Occipital lobe (tissue), 2 donors: Measurements from ENCODE around the gene THAP10. TPM values are rescaled to one million over a fixed set of nuclear protein-coding genes. Genes with fewer than 3 reads are reported as not detected.
"Not testable (repeated sequence)": the region's sequence is repeated elsewhere in the genome, so short reads cannot be mapped to it uniquely, and the experiment has no call there.

ENCODE experiments used
- DNase-seq: peaks from one replicate; lab custom pipeline; 2025; lab: John Stamatoyannopoulos, UW
- total RNA-seq: library from RNA; depleted of rRNA; stranded (reverse); fragments of >200 nt; gene quantifications from one replicate; pipeline ENCODE4 v1.2.3, GENCODE V29; 2014

The THAP10 gene
- total RNA-seq, 1 donor from 2014 or later: 4.4 TPM

DNA sequence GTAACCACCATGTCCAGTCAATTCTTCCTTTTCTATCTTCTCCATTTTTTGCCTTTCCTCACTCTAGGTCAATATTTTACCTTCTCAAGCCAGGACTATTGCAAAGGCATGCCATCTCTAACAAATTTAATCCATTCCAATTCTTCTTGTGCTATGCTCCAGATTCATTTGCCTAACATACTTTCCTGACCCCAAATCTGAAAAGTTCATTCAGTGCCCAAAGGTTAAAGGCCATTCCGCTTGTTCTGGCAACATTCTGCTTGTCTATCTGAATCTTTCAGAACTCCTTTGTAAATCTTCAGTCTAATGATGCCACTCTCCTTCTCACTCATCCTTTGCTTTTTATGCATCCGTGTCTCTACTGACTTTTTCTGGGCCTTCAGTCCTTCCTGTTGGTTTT lies 15.6 kb downstream of the THAP10 start:
- no peak for DNase-seq

DNA sequence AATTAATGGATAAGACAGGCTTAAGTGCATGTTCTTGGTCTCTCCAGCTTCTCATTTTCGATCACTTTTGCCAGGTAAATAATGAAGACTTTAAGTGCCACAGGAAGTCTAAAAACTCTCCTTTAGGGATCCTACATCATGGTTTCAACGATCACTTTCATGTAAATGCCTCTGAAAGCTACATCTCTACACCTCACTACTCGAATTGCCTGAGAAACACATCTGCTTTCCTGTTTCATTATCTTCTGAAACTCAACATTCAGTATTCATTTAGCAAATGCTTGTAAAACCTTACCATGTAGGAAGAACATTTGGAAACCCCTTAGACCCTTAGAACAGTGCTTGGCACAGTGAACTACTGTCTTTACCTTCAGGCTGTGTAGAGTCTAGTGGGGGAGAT lies 16.2 kb downstream of the THAP10 start:
- DNase-seq: no peak

DNA sequence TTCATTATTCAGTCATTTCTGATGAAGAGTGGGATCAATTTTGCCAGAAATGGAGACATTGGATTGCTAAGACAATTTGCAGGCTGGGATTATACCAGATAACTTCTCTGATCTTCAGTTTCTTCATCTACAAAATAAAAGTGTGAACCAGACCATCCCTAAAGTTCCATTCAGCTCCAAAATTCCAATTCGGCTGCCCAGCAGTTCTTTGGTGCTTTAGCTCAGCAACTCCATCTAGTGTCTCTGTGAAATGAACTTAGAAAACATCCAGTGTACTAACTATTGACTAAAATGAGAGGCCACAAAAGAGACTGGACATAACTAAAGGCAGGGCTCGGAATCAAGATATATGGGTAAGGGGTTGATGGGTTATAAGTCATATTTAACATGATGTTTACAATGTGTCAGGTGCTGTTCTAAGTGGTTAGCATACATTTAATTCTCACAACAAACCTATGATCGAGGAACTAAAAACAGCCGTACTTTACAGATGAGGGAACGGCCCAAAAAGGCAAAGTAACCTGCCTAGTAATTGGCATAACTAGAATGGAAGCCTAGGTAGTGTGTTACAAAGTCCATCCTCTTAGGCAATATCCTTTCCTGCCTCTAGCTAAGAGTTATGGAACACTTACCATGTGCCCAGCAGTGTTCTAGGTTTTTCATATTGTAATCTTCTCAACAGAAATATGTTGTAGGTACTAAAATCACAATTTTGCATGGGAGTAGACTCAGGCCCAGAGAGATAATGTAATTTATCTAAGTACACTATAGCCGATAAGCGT lies 17.0 kb downstream of the THAP10 start:
- DNase-seq: no peak

DNA sequence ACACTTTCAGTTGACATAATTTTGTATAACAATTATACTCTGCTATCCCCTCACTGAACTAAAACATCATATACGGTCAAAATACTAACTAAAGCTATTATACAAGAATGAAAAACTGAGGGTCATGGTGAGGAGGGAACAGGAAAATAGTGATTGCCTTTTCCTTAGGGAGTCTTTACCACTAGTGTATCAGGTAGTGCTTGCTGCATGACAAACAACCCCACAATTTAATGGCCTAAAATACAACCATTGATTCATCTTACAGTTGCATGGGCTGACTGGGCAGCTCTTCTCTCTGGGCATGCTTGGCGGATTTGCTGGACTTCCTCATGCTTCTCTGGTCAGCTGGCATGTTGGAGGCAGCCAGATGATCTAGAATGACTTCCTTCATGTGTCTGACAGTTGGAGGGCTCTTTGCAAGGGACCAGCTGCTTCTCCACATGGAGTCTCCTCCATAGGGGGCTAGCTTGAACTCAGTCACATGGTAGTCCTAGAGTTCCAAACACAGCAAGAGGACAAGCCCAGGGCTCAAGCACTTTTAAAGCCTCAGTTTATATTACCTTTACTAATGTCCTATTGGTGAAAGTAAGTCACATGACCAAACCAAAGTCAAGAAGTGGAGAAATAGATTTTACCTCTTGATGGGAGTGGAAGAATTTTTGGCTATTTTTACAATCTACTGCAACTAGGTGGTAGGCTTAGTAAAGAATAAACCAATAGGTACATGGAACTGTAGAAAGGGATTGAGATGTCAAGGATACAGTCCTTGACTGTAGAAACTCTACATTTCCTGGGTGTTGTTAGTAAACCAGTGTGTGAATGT lies 18.8 kb downstream of the THAP10 start:
- DNase-seq: no peak

DNA sequence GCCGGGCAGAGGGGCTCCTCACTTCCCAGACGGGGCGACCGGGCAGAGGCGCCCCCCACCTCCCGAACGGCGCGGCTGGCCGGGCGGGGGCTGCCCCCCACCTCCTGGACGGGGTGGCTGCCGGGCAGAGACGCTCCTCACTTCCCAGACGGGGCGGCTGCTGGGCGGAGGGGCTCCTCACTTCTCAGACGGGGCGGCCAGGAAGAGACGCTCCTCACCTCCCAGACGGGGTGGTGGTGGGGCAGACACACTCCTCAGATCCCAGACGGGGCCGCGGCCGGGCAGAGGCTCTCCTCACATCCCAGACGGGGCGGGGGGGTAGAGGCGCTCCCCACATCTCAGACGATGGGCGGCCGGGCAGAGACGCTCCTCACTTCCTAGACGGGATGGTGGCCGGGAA lies 20.7 kb downstream of the THAP10 start:
- DNase-seq: not testable (repeated sequence)

GRCh38 chr15:70870051-70870450 lies 22.2 kb downstream of the THAP10 start:
- no peak for DNase-seq

DNA sequence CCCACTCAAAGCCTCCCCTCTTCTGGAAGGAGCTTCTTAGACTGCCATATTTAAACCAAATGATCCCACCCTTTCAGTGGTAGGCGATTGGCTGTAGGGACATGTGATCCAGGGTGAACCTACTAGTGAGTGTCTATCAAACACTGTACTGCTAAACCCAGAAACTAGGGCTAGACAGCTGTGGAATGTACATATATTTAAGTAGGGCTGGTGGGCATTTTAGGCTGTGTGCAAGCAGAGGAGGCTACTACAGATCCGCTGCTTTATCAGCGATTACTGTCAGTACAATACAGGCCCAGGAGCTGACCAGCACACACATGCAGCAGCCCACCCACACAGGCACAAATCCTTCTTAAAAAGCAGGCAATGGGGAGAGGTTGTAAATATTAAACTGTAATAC lies 22.9 kb downstream of the THAP10 start:
- no peak for DNase-seq

GRCh38 chr15:70867911-70868467 lies 24.2 kb downstream of the THAP10 start:
- DNase-seq: no peak

DNA sequence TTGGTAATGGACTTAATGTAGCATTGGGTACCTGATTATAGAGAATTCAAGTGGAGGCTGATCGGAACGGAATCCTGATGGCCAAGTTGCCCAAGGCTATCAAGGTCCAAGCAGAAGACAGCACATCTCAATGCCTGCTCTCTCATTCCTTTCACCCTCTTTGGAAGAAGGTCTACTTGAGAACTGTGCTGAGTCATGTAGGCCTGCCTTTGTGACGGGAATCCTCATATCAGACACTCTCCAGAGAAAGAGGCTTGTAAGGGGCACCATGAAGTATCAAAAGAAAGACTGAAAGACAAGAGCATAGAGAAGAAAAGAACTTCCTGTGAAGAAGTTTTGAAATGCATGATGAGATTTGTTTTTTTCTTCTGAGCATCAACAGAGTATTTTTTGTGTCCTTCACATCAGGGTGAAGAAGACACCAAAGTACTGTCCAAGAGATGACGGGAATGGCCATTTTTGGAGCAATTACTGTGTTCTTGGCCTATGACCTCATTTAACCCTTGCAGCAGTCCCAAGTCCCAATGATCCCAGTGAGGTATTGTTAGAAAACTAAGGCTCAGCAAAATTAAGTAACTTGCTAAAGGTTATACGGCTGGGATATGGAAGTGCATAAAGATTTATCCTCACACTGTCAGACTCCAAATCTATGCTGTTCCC lies 25.1 kb downstream of the THAP10 start:
- no peak for DNase-seq

DNA sequence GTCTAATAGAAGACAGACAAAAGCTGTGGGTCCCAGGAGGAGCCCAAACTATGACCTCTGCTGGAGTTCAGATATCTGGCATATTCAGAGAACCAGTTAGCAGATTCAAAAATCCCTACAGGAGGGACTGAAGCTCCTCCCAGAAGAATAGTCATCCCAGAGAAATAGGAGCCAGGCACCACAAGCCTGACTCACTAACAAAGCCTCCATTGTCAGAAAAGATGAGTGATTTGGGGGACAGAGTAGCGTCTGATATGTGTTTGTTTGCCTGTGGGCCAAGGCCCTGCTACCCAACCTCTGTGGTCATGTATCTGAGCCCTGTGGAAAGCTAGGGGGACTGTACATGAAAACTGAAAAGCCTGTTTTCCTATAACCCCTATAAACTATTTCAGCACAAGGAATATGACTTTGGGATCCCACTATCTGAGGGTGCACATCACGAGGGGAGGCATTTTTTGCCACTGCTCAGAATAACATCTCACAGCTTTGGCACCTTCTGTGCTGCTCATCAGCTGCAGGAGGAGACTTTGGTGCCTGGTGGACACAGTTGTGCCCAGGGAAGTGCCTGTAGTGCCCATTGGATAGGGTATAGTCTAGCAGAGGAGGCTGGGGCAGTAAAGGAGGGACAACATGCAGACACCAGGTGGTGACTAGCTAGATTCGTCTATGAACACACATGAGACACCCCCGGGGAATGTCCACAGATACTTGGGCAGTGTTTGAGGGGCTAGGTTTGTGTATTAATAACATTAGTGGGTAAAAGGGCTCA lies 28.6 kb downstream of the THAP10 start:
- DNase-seq: peak; percentile 46

- no peak for DNase-seq
These were observed 32.2 kb downstream of the THAP10 start for GRCh38 chr15:70859998-70860397.

- DNase-seq: no peak
These were observed 32.8 kb downstream of the THAP10 start for GRCh38 chr15:70859322-70859908.

DNA sequence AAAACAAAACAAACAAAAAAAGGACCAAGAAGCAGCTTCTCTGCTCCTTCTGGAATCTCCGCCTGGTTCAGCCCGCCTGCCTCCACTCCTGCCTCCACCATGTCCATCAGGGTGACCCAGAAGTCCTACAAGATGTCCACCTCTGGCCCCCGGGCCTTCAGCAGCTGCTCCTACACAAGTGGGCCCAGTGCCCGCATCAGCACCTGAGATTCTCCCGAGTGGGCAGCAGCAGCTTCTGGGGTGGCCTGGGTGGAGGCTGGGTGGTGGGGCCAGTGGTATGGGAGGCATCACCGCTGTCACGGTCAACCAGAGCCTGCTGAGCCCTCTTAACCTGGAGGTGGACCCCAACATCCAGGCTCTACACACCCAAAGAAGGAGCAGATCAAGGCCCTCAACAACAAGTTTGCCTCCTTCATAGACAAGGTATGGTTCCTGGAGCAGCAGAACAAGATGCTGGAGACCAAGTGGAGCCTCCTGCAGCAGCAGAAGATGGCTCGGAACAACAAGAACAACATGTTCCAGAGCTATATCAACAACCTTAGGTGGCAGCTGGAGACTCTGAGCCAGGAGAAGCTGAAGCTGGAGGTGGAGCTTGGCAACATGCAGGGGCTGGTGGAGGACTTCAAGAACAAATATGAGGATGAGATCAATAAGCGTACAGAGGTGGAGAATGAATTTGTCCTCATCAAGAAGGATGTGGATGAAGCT lies 33.5 kb downstream of the THAP10 start:
- not testable (repeated sequence) for DNase-seq

- no peak for DNase-seq
These were observed 34.5 kb downstream of the THAP10 start for GRCh38 chr15:70857562-70858285.

DNA sequence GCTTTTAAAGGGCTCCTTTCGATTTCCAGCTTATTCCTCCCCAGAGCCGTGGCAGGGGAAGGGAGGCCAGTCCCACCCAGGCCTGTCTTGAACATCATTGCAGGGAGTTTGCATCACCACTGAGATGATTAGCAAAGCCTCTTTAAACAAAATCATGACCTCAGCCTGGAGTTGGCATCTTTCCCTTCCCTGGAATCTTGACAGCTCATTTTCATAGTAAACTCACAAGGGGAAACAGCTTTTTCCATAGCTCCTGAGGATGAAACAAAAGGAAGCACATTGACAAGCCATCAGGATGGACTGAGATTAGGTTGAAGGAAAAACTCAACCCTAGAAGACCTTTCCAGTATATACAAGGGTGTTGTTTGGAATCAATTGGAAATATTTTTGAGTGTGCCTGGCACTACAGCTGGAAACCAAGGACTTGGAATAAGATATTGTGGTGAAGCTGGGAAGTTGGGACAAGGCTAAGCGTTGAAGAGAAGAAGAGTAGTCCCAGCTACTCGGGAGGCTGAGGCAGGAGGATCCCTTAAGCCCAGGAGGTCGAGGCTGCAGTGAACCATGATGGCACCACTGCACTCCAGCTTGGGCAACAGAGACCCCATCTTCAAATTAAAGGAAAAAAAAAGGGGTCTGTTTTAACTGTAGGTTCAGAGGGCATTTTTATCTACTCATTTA lies 35.2 kb downstream of the THAP10 start:
- DNase-seq: peak; percentile 27

DNA sequence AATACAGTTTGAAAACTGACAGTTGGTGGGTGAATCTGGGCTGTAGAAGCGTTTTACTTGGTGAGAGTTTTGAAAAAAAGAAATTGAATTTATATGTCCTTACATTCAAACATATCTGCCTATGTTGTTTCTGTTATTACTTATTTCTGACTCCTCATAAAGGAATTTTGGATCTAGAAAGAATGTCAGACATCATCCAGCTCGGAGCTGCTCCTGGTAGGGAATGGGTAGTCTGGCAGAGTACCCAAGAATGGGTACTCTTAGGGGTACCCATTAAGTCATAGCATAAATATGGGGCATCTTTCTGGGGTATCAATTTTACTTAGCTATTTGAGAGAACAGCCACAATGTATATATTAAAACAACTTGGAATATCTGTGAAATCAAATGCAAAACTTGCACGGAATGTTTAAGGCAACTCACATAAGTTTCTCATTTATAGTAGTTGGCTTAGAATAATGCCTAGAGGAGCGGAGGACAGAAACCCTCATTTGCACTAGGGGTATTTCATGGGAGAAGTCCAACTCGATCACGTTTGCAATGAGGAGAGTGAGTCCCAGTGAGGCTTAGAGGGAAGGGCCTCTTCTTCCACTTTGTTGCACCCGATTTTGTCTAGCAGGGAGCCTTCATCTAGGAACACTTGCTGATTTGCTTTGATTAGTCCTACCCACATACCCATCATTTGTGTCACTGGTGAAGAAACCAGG lies 35.9 kb downstream of the THAP10 start:
- no peak for DNase-seq

DNA sequence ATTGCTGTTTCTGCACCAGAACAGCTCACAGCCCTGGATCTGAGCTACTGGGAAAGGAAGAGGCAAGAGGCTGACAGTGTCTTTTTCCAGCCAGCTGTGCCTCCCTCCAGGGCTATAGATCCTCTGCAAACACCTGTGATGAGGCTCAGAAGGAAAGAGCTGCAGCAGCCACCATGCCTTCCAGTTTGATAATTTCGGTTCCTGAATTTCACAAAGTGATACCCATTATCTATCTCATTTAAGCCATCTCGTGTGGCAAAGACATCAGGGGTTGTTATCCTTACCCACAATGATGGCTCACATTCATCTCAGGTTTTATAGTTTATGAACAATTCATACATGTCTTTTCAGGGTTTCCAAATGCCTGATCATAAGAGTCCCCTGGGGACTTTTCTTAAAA lies 36.5 kb downstream of the THAP10 start:
- no peak for DNase-seq

GRCh38 chr15:70854666-70854976 lies 37.6 kb downstream of the THAP10 start:
- DNase-seq: no peak
